ENCODE results near the gene HSD17B1. TPM values are rescaled to one million over a fixed set of nuclear protein-coding genes. Genes with fewer than 3 reads are reported as not detected.
A peak's percentile ranks its signal among the peaks of the same experiment; 100 is the strongest.

The HSD17B1 gene
- total and polyA plus RNA-seq, 2 of the 13 experiments (the other 11 are each of a cell fraction or from before 2014, with no cell fraction given): 0.54 to 0.93 TPM

- TF ChIP-seq ZNF264 (CRISPR knock-in tag; IDR thresholded peaks at IDR 0.05) (0 out of 2 replicates have a peak, but pooled peaks have one; percentile 48), SOX13 (IDR thresholded peaks at IDR 0.05) (no peak), SOX13 (CRISPR knock-in tag; conservative IDR thresholded peaks at IDR 0.05 in 1 of 2, IDR thresholded peaks at IDR 0.05 in 1 of 2) (no peak), AFF4 (CRISPR knock-in tag; IDR thresholded peaks at IDR 0.05) (no peak), ZNF780A (CRISPR knock-in tag; IDR thresholded peaks at IDR 0.05) (no peak), ZSCAN29 (CRISPR knock-in tag; conservative IDR thresholded peaks at IDR 0.05) (no peak), TBX3 (IDR thresholded peaks at IDR 0.05; ENCODE audit: borderline replicate concordance) (peak; percentile 7; the same call in 1 of the 2 replicates), PHF5A (CRISPR knock-in tag; IDR thresholded peaks at IDR 0.05; ENCODE audit: low read depth, unreplicated experiment) (no peak), KDM5A (IDR thresholded peaks at IDR 0.05; ENCODE audit: borderline replicate concordance, low read length) (no peak), MTERF4 (CRISPR knock-in tag; IDR thresholded peaks at IDR 0.05) (no peak), SMAD1 (CRISPR knock-in tag; IDR thresholded peaks at IDR 0.05; ENCODE audit: borderline replicate concordance, low read depth) (no peak), CSRNP2 (CRISPR knock-in tag; conservative IDR thresholded peaks at IDR 0.05; ENCODE audit: low read depth) (no peak), CCDC6 (CRISPR knock-in tag; IDR thresholded peaks at IDR 0.05) (0 out of 2 replicates have a peak, but pooled peaks have one; percentile 11), ZNF17 (CRISPR knock-in tag; IDR thresholded peaks at IDR 0.05) (no peak), BRD4 (CRISPR knock-in tag; IDR thresholded peaks at IDR 0.05) (no peak), ZNF251 (CRISPR knock-in tag; IDR thresholded peaks at IDR 0.05) (no peak), ZFP36L1 (CRISPR knock-in tag; IDR thresholded peaks at IDR 0.05) (no peak), JDP2 (CRISPR knock-in tag; IDR thresholded peaks at IDR 0.05; ENCODE audit: borderline replicate concordance) (no peak), RARG (CRISPR knock-in tag; IDR thresholded peaks at IDR 0.05; ENCODE audit: low read depth) (no peak), SP1 (IDR thresholded peaks at IDR 0.05) (no peak), SP1 (CRISPR knock-in tag; IDR thresholded peaks at IDR 0.05) (0 out of 2 replicates have a peak, but pooled peaks have one; percentile 27), ZNF549 (CRISPR knock-in tag; IDR thresholded peaks at IDR 0.05) (no peak), ZZZ3 (CRISPR knock-in tag; IDR thresholded peaks at IDR 0.05; ENCODE audit: borderline replicate concordance) (no peak), ZNF101 (CRISPR knock-in tag; IDR thresholded peaks at IDR 0.05; ENCODE audit: borderline replicate concordance, low read depth) (no peak), ZNF660 (CRISPR knock-in tag; IDR thresholded peaks at IDR 0.05; ENCODE audit: borderline replicate concordance, low read depth) (no peak), ZC3H4 (CRISPR knock-in tag; IDR thresholded peaks at IDR 0.05; ENCODE audit: borderline replicate concordance) (peak; percentile 39; the same call in 1 of the 2 replicates), ZNF550 (CRISPR knock-in tag; IDR thresholded peaks at IDR 0.05; ENCODE audit: borderline replicate concordance) (no peak)
Observed at GRCh38 chr17:42563143-42563509, 10.4 kb downstream of the HSD17B1 start (continued).
